ENCODE data around the gene PA2G4.

Gene PA2G4

DNA sequence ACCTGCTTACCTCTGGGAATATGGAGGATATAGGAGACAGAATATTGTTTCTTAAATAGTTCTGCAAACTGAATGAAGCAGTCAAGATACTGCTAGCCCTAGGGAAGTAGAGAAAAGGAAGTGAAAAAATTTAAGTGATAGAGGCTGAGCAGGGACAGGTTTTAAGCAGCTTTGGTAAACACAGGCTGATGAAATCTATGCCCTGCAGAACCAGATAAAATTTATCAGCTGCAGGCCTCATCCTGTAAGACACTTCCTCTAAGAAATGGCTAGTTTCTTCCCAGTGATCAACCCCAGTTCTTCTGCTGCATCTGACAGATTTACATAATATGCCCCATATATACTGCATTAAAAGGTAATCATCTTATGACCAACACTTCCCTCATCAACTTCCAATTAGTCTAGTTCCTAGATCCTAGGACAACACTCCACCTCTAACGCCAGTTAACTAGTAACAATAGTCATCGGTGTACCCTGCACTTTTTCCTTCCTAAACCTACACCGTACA, 22.4 kb downstream of the PA2G4 start:
- ATAC-seq = no peak
- no peak for TF ChIP-seq TCF4 (CRISPR knock-in tag; IDR thresholded peaks at IDR 0.05; ENCODE audit: borderline replicate concordance)
- no peak for TF ChIP-seq ZNF8 (CRISPR knock-in tag; IDR thresholded peaks at IDR 0.05)
- TF ChIP-seq PPARA (CRISPR knock-in tag; IDR thresholded peaks at IDR 0.05; ENCODE audit: borderline replicate concordance) = no peak
- TF ChIP-seq GLIS3 (CRISPR knock-in tag; IDR thresholded peaks at IDR 0.05) = no peak
- TF ChIP-seq ESRRG (CRISPR knock-in tag; IDR thresholded peaks at IDR 0.05) = no peak
- no peak for TF ChIP-seq POU6F1 (CRISPR knock-in tag; IDR thresholded peaks at IDR 0.05; ENCODE audit: borderline replicate concordance, low read depth)
- TF ChIP-seq, protein P1, sequence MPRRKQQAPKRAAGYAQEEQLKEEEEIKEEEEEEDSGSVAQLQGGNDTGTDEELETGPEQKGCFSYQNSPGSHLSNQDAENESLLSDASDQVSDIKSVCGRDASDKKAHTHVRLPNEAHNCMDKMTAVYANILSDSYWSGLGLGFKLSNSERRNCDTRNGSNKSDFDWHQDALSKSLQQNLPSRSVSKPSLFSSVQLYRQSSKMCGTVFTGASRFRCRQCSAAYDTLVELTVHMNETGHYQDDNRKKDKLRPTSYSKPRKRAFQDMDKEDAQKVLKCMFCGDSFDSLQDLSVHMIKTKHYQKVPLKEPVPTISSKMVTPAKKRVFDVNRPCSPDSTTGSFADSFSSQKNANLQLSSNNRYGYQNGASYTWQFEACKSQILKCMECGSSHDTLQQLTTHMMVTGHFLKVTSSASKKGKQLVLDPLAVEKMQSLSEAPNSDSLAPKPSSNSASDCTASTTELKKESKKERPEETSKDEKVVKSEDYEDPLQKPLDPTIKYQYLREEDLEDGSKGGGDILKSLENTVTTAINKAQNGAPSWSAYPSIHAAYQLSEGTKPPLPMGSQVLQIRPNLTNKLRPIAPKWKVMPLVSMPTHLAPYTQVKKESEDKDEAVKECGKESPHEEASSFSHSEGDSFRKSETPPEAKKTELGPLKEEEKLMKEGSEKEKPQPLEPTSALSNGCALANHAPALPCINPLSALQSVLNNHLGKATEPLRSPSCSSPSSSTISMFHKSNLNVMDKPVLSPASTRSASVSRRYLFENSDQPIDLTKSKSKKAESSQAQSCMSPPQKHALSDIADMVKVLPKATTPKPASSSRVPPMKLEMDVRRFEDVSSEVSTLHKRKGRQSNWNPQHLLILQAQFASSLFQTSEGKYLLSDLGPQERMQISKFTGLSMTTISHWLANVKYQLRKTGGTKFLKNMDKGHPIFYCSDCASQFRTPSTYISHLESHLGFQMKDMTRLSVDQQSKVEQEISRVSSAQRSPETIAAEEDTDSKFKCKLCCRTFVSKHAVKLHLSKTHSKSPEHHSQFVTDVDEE (CRISPR knock-in tag; IDR thresholded peaks at IDR 0.05) = no peak
- TF ChIP-seq ZC3H10 (CRISPR knock-in tag; IDR thresholded peaks at IDR 0.05) = no peak
- no peak for TF ChIP-seq CREB5 (CRISPR knock-in tag; IDR thresholded peaks at IDR 0.05; ENCODE audit: low read depth)
- TF ChIP-seq, protein P2, sequence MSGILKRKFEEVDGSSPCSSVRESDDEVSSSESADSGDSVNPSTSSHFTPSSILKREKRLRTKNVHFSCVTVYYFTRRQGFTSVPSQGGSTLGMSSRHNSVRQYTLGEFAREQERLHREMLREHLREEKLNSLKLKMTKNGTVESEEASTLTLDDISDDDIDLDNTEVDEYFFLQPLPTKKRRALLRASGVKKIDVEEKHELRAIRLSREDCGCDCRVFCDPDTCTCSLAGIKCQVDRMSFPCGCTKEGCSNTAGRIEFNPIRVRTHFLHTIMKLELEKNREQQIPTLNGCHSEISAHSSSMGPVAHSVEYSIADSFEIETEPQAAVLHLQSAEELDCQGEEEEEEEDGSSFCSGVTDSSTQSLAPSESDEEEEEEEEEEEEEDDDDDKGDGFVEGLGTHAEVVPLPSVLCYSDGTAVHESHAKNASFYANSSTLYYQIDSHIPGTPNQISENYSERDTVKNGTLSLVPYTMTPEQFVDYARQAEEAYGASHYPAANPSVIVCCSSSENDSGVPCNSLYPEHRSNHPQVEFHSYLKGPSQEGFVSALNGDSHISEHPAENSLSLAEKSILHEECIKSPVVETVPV (CRISPR knock-in tag; IDR thresholded peaks at IDR 0.05) = no peak

GRCh38 chr12:56127485-56127887, 23.1 kb downstream of the PA2G4 start:
- TF ChIP-seq ZNF8 (CRISPR knock-in tag; IDR thresholded peaks at IDR 0.05) (no peak), SNAI2 (CRISPR knock-in tag; IDR thresholded peaks at IDR 0.05) (0 out of 2 replicates have a peak, but pooled peaks have one; percentile 73), ARNTL (CRISPR knock-in tag; IDR thresholded peaks at IDR 0.05; ENCODE audit: borderline replicate concordance, low read depth) (0 out of 2 replicates have a peak, but pooled peaks have one; percentile 75)

DNA sequence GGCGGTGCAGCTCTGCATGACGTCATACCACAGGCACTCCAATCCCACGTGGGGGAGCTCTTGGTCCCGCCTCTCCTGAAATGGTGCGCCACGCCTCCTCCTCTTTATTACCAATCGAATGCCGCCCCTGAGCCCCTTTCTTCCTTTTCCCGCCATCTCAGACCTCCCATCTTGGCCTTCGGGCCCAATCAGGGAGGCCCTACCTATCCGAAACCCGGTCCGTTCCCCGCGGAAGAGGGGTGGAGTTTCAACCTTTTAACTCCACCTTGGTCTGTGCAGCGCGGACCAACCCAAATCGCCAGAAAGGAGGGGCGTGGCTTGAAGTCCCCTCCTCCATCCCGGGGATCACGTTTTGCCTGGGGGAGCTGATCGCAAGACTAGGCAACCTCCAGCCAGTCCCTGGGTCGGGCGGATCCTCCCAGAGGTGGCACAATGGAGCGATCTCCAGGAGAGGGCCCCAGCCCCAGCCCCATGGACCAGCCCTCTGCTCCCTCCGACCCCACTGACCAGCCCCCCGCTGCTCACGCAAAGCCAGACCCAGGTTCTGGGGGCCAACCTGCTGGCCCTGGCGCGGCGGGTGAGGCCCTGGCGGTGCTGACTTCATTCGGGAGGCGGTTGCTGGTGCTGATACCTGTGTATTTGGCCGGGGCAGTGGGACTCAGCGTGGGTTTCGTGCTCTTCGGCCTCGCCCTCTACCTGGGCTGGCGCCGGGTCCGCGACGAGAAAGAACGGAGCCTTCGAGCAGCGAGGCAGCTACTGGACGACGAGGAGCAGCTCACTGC, 23.7 kb downstream of the PA2G4 start, which contains the start of gene ESYT1:
TSS of gene ESYT1 (plus strand) at position 380 of the 782 bp plus-strand sequence. CDS start at position 433, 53 bp downstream.
- TF ChIP-seq CREB5 (CRISPR knock-in tag; IDR thresholded peaks at IDR 0.05; ENCODE audit: low read depth) = 0 out of 2 replicates have a peak, but pooled peaks have one; percentile 75
- peak; percentile 63; the same call in 1 of the 2 replicates for TF ChIP-seq BACH2 (CRISPR knock-in tag; IDR thresholded peaks at IDR 0.05; ENCODE audit: borderline replicate concordance)
- TF ChIP-seq PPARA (CRISPR knock-in tag; IDR thresholded peaks at IDR 0.05; ENCODE audit: borderline replicate concordance) = peak; percentile 94
- TF ChIP-seq ZNF8 (CRISPR knock-in tag; IDR thresholded peaks at IDR 0.05) = no peak
- ATAC-seq = peak; percentile 91

More at GRCh38 chr12:56127485-56127887, 23.1 kb downstream of the PA2G4 start:
- ATAC-seq = no peak

GRCh38 chr12:56128670-56129205, 24.4 kb downstream of the PA2G4 start:
- ATAC-seq = peak; percentile 34
- TF ChIP-seq PATZ1 (CRISPR knock-in tag; IDR thresholded peaks at IDR 0.05; ENCODE audit: borderline replicate concordance) (no peak), OSR1 (CRISPR knock-in tag; IDR thresholded peaks at IDR 0.05) (no peak), ARNTL (CRISPR knock-in tag; IDR thresholded peaks at IDR 0.05; ENCODE audit: borderline replicate concordance, low read depth) (no peak), ESRRG (CRISPR knock-in tag; IDR thresholded peaks at IDR 0.05) (no peak), ZNF70 (CRISPR knock-in tag; IDR thresholded peaks at IDR 0.05) (no peak), SNAI2 (CRISPR knock-in tag; IDR thresholded peaks at IDR 0.05) (no peak), RARB (CRISPR knock-in tag; IDR thresholded peaks at IDR 0.05) (no peak)
- TF ChIP-seq, protein P1 (CRISPR knock-in tag; IDR thresholded peaks at IDR 0.05) = no peak
- TF ChIP-seq, protein P2 (CRISPR knock-in tag; IDR thresholded peaks at IDR 0.05) = no peak
